Mesothelial cell of epicardium (in vitro differentiated cells): ENCODE data around the gene NRL. TPM values are rescaled to one million over a fixed set of nuclear protein-coding genes. Genes with fewer than 3 reads are reported as not detected.

Source experiments
- DNase-seq, 2 experiments: peaks; one replicate each; pipeline ENCODE4 v3.0.0; 2021; ENCODE audit warnings: low spot score in 2 of 2; ENCODE audit not compliant: unreplicated experiment in 2 of 2
- H3K27ac Mint-ChIP-seq: 2 replicates; pipeline ENCODE4 v1.8.0; 2021; ENCODE audit warnings: mixed read lengths
- H3K27me3 Mint-ChIP-seq: 2 replicates; pipeline ENCODE4 v1.8.0; 2021; ENCODE audit warnings: low read depth, mixed read lengths
- H3K36me3 Mint-ChIP-seq: 2 replicates; pipeline ENCODE4 v1.8.0; 2021; ENCODE audit warnings: mixed read lengths
- H3K4me1 Mint-ChIP-seq: 2 replicates; pipeline ENCODE4 v1.8.0; 2021; ENCODE audit warnings: mixed read lengths
- H3K4me3 Mint-ChIP-seq: 2 replicates; pipeline ENCODE4 v1.8.0; 2021; ENCODE audit warnings: mild to moderate bottlenecking, moderate library complexity, mixed read lengths
- H3K9me3 Mint-ChIP-seq: 2 replicates; pipeline ENCODE4 v1.8.0; 2021; ENCODE audit warnings: mixed read lengths
- CTCF ChIP-seq: fragments of 200-600 bp; sonication (generic); IDR thresholded peaks from one replicate; pipeline ENCODE4 v1.5.0; 2021; ENCODE audit warnings: antibody characterized with exemption; ENCODE audit not compliant: unreplicated experiment
- total RNA-seq: library from RNA; stranded (reverse); gene quantifications from 3 replicates; pipeline ENCODE4 v1.2.1, GENCODE V29; 2021

NRL gene
- total RNA-seq, 1 donor from 2014 or later: 2.0 TPM

- no peaks in the 10 kb centered on the region for H3K9me3 Mint-ChIP-seq
- no peaks in the 10 kb centered on the region for H3K27me3 Mint-ChIP-seq
- H3K4me3 Mint-ChIP-seq: no peak overlapping the region
- peak overlapping the region; percentile 99 for H3K27ac Mint-ChIP-seq
- no peak for DNase-seq
- no peak for TF ChIP-seq CTCF
- peaks cover 34% of the 10 kb centered on the region for H3K36me3 Mint-ChIP-seq
- peaks cover 39% of the 10 kb centered on the region for H3K4me1 Mint-ChIP-seq
Observed at GRCh38 chr14:24159777-24160498, 45.2 kb upstream of the NRL start.

- Mint-ChIP-seq H3K27me3 (no peaks in the 10 kb centered on the region), H3K36me3 (peaks cover 33% of the 10 kb centered on the region), H3K4me3 (no peak overlapping the region), H3K27ac (no peak overlapping the region), H3K4me1 (peaks cover 18% of the 10 kb centered on the region), H3K9me3 (no peaks in the 10 kb centered on the region)
- TF ChIP-seq CTCF: no peak
- no peak for DNase-seq
Observed at GRCh38 chr14:24157331-24157730, 42.6 kb upstream of the NRL start.

GRCh38 chr14:24156840-24157239 is 42.1 kb upstream of the NRL start:
- H3K4me1 Mint-ChIP-seq: peaks cover 13% of the 10 kb centered on the region
- H3K4me3 Mint-ChIP-seq: no peak overlapping the region
- no peak overlapping the region for H3K27ac Mint-ChIP-seq
- H3K36me3 Mint-ChIP-seq: peaks cover 34% of the 10 kb centered on the region
- no peaks in the 10 kb centered on the region for H3K9me3 Mint-ChIP-seq
- no peaks in the 10 kb centered on the region for H3K27me3 Mint-ChIP-seq
- DNase-seq: no peak
- no peak for TF ChIP-seq CTCF

- no peaks in the 10 kb centered on the region for H3K27me3 Mint-ChIP-seq
- peaks cover 43% of the 10 kb centered on the region for H3K36me3 Mint-ChIP-seq
- H3K4me1 Mint-ChIP-seq: peaks cover 1% of the 10 kb centered on the region
- no peak for TF ChIP-seq CTCF
- no peak overlapping the region for H3K27ac Mint-ChIP-seq
- no peaks in the 10 kb centered on the region for H3K9me3 Mint-ChIP-seq
- no peak overlapping the region for H3K4me3 Mint-ChIP-seq
- no peak for DNase-seq
Observed at GRCh38 chr14:24155100-24155499, 40.4 kb upstream of the NRL start.

- peaks cover 33% of the 10 kb centered on the region for H3K36me3 Mint-ChIP-seq
- no peaks in the 10 kb centered on the region for H3K9me3 Mint-ChIP-seq
- peaks cover 14% of the 10 kb centered on the region for H3K4me1 Mint-ChIP-seq
- no peaks in the 10 kb centered on the region for H3K27me3 Mint-ChIP-seq
- H3K4me3 Mint-ChIP-seq: no peak overlapping the region
- DNase-seq: no peak
- no peak overlapping the region for H3K27ac Mint-ChIP-seq
- no peak for TF ChIP-seq CTCF
Observed at GRCh38 chr14:24151404-24152080, 36.8 kb upstream of the NRL start.
